Tibial nerve (tissue), 3 donors: ENCODE measurements around the gene LRG1.
"Not testable (repeated sequence)": the region's sequence is repeated elsewhere in the genome, so short reads cannot be mapped to it uniquely, and the experiment has no call there.

Experiments
- CTCF ChIP-seq, 5 experiments: fragments of 200-600 bp in 3 of 5; fragments of 450-650 bp in 2 of 5; sonication (generic) in 3 of 5; IDR thresholded peaks; one replicate each; pipeline ENCODE4 v1.5.1; 2016 to 2019; ENCODE audit warnings: antibody characterized with exemption in 5 of 5, mild to moderate bottlenecking in 3 of 5, moderate library complexity in 2 of 5
- POLR2A ChIP-seq, 2 donors: fragments of 450-650 bp; IDR thresholded peaks; one replicate each; pipeline ENCODE4 v1.6.1; 2017; ENCODE audit warnings: antibody characterized with exemption in 2 of 2, mild to moderate bottlenecking in 2 of 2, moderate library complexity in 2 of 2

- TF ChIP-seq CTCF, POLR2A (IDR thresholded peaks at IDR 0.05): not testable (repeated sequence)
These were observed 12.5 kb downstream of the LRG1 start for GRCh38 chr19:4527377-4527776.
